HEK293 (cell line): ENCODE data around the gene NYAP2.

ENCODE experiments used
- CTCF ChIP-seq: fragments of 450-650 bp; formaldehyde crosslinking; IDR thresholded peaks from 2 replicates; pipeline ENCODE4 v1.5.1; 2016; ENCODE audit warnings: missing biosample characterization, missing genetic modification characterization
- ELK4 ChIP-seq: IDR thresholded peaks from 2 replicates; pipeline ENCODE4 v1.6.1; 2011; ENCODE audit warnings: mild to moderate bottlenecking, low read depth, low read length, borderline replicate concordance
- GLI2 ChIP-seq: fragments of 450-650 bp; formaldehyde crosslinking; IDR thresholded peaks from 2 replicates; pipeline ENCODE4; 2017; ENCODE audit warnings: missing biosample characterization, missing genetic modification characterization, low read depth, borderline replicate concordance
- HOXA7 ChIP-seq: sonication (generic); formaldehyde crosslinking; IDR thresholded peaks from 2 replicates; pipeline ENCODE4 v1.8.1; 2022; ENCODE audit warnings: missing genetic modification reagents, borderline replicate concordance
- MZF1 ChIP-seq: fragments of 450-650 bp; formaldehyde crosslinking; IDR thresholded peaks from 2 replicates; pipeline ENCODE4 v1.5.1; 2017; ENCODE audit warnings: missing biosample characterization, missing genetic modification characterization, borderline replicate concordance
- PATZ1 ChIP-seq: fragments of 450-650 bp; formaldehyde crosslinking; IDR thresholded peaks from 2 replicates; pipeline ENCODE4 v1.5.1; 2016; ENCODE audit warnings: missing biosample characterization, missing genetic modification characterization
- PBX3 ChIP-seq: sonication (generic); formaldehyde crosslinking; IDR thresholded peaks from 2 replicates; pipeline ENCODE4 v1.8.1; 2022; ENCODE audit warnings: mild to moderate bottlenecking, moderate library complexity, missing genetic modification reagents
- REST ChIP-seq: fragments of 450-650 bp; formaldehyde crosslinking; IDR thresholded peaks from 2 replicates; pipeline ENCODE4 v1.5.1; 2016; ENCODE audit warnings: missing biosample characterization, missing genetic modification characterization
- SP2 ChIP-seq: fragments of 450-650 bp; formaldehyde crosslinking; IDR thresholded peaks from 2 replicates; pipeline ENCODE4 v1.5.1; 2016; ENCODE audit warnings: missing biosample characterization, missing genetic modification characterization
- YY1 ChIP-seq: fragments of 450-650 bp; formaldehyde crosslinking; IDR thresholded peaks from 2 replicates; pipeline ENCODE4 v1.5.1; 2018; ENCODE audit warnings: missing biosample characterization, missing genetic modification characterization
- ZBTB21 ChIP-seq: fragments of 450-650 bp; formaldehyde crosslinking; IDR thresholded peaks from 2 replicates; pipeline ENCODE4 v1.5.1; 2017; ENCODE audit warnings: missing biosample characterization, missing genetic modification characterization
- ZNF335 ChIP-seq: fragments of 450-650 bp; formaldehyde crosslinking; conservative IDR thresholded peaks from 2 replicates; pipeline ENCODE4 v1.5.1; 2016; ENCODE audit warnings: missing biosample characterization, missing genetic modification characterization
- ZNF558 ChIP-seq: fragments of 450-650 bp; formaldehyde crosslinking; IDR thresholded peaks from 2 replicates; pipeline ENCODE4 v1.5.1; 2016; ENCODE audit warnings: missing biosample characterization, missing genetic modification characterization

GRCh38 chr2:225463449-225463848 is 63.9 kb downstream of the NYAP2 start:
- no peak for TF ChIP-seq REST (tag by site-specific recombination)
- no peak for TF ChIP-seq PATZ1
- TF ChIP-seq ZNF558 (tag by site-specific recombination) = no peak
- TF ChIP-seq CTCF = no peak
- TF ChIP-seq GLI2 (tag by site-specific recombination) = no peak
- no peak for TF ChIP-seq YY1 (tag by site-specific recombination)
- TF ChIP-seq HOXA7 (CRISPR knock-in tag) = no peak
- TF ChIP-seq MZF1 (tag by site-specific recombination) = no peak
- no peak for TF ChIP-seq SP2 (tag by site-specific recombination)
- no peak for TF ChIP-seq ZBTB21 (tag by site-specific recombination)
- no peak for TF ChIP-seq ZNF335 (tag by site-specific recombination)
- TF ChIP-seq ELK4 = no peak
- TF ChIP-seq PBX3 (CRISPR knock-in tag) = no peak
